GM19239 (cell line): Measurements from ENCODE around the gene RHBDD3.
A peak's percentile ranks its signal among the peaks of the same experiment; 100 is the strongest.

Source experiments
- DNase-seq: peaks from one replicate; pipeline ENCODE4 v3.0.0; 2011; ENCODE audit warnings: low spot score; ENCODE audit not compliant: insufficient read length
- FAIRE-seq: peaks from 2 replicates; lab custom pipeline; 2011; peaks lifted over from hg19 to GRCh38; lab: Jason Lieb, UNC

RHBDD3 gene

GRCh38 chr22:29306835-29307595 is 39.2 kb upstream of the RHBDD3 start:
- DNase-seq (no peak), FAIRE-seq (no peak)

- no peak for FAIRE-seq
- DNase-seq, result no peak
These were observed 38.5 kb upstream of the RHBDD3 start, which contains the start of gene GAS2L1 for GRCh38 chr22:29306175-29306834. GAS2L1 (plus strand) TSS chr22:29306650; CDS start chr22:29308106, 1,456 bp downstream.

GRCh38 chr22:29305836-29306174 is 38.0 kb upstream of the RHBDD3 start:
- DNase-seq, result no peak
- FAIRE-seq, result no peak

GRCh38 chr22:29302681-29303465 is 35.1 kb upstream of the RHBDD3 start:
- no peak for FAIRE-seq
- DNase-seq, result no peak

- no peak for DNase-seq
These were observed 34.6 kb upstream of the RHBDD3 start for GRCh38 chr22:29302402-29302680.

GRCh38 chr22:29301716-29302401 is 34.1 kb upstream of the RHBDD3 start:
- no peak for DNase-seq
- no peak for FAIRE-seq

More at GRCh38 chr22:29302402-29302680, 34.6 kb upstream of the RHBDD3 start:
- FAIRE-seq, result no peak

GRCh38 chr22:29300807-29301601 is 33.2 kb upstream of the RHBDD3 start:
- DNase-seq (no peak), FAIRE-seq (no peak)

GRCh38 chr22:29300467-29300806 is 32.7 kb upstream of the RHBDD3 start:
- no peak for FAIRE-seq

GRCh38 chr22:29299136-29299900 is 31.5 kb upstream of the RHBDD3 start:
- no peak for DNase-seq

More at GRCh38 chr22:29300467-29300806, 32.7 kb upstream of the RHBDD3 start:
- no peak for DNase-seq

GRCh38 chr22:29298641-29299040 is 30.9 kb upstream of the RHBDD3 start:
- DNase-seq, result no peak
- FAIRE-seq, result no peak

More at GRCh38 chr22:29299136-29299900, 31.5 kb upstream of the RHBDD3 start:
- FAIRE-seq, result no peak

GRCh38 chr22:29292379-29292778 is 24.6 kb upstream of the RHBDD3 start:
- DNase-seq (no peak), FAIRE-seq (no peak)

- DNase-seq (no peak), FAIRE-seq (no peak)
These were observed 23.4 kb upstream of the RHBDD3 start for GRCh38 chr22:29291215-29291614.

- DNase-seq (no peak), FAIRE-seq (no peak)
These were observed 22.3 kb upstream of the RHBDD3 start for GRCh38 chr22:29290061-29290460.

GRCh38 chr22:29288837-29289236 is 21.1 kb upstream of the RHBDD3 start:
- DNase-seq (no peak), FAIRE-seq (no peak)

- DNase-seq (no peak), FAIRE-seq (no peak)
These were observed 16.4 kb upstream of the RHBDD3 start for GRCh38 chr22:29284196-29284595.

GRCh38 chr22:29277927-29278326 is 10.1 kb upstream of the RHBDD3 start:
- DNase-seq, result no peak
- no peak for FAIRE-seq

GRCh38 chr22:29275819-29276565 is 8.2 kb upstream of the RHBDD3 start:
- FAIRE-seq (peak; percentile 23), DNase-seq (no peak)

GRCh38 chr22:29275167-29275566 is 7.4 kb upstream of the RHBDD3 start:
- no peak for FAIRE-seq

More at GRCh38 chr22:29275167-29275566, 7.4 kb upstream of the RHBDD3 start:
- DNase-seq, result no peak
